Sigmoid colon (tissue), 4 donors: ENCODE measurements around the gene METRNL.

ENCODE experiments used
- EP300 ChIP-seq, 4 donors: sonication (generic); formaldehyde crosslinking; IDR thresholded peaks; one replicate each; pipeline ENCODE4 v1.6.1; 2017; ENCODE audit warnings: antibody characterized with exemption in 4 of 4
- TF ChIP-seq, protein P1 (sequence below), 4 experiments: fragments of 450-650 bp in 3 of 4; fragments of 200-600 bp in 1 of 4; IDR thresholded peaks; one replicate each; pipeline ENCODE4 v1.5.1; 2016 to 2019; ENCODE audit warnings: antibody characterized with exemption in 4 of 4, mild to moderate bottlenecking in 3 of 4, moderate library complexity in 2 of 4

DNA sequence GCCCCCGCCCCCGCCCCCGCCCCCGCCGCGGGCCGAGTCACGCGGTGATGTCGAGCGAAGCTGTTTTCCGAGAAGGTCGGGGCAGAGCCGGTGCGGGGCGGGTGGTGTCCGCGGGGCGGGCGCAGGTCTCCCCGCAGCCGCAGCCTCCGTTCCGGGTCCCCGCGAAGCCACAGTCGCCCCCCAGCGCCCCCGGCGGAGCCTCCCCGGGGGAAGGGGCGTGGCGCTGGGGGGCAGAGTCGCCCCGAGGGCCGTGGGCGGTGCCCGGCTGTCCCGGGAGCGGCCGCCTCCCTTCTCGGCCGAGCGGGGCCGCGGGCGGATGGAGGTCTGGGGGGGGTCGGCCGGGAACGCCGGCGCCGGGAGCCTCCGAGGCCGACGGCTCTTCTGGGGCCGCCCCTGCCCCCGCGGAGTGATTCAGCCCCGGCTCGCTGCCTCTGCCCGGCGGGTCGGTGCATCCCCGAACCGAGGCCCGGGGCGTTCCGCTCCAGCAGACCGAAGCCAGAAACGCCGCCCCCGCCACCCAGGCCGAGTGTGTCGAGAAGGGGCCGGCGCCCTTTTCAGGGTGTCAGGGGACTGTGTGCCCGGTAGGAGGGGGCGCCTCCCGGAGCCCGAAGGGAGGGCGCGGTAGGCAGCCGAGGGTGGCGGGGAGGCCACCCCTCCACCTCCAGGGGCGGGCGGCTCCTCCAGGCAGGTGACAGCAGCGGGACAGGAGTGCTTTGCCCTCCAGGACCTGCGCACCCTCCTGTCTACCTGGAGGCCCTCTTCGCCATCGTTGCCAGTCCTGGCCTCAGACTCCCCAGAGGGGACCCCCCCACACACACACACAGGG lies 1.7 kb downstream of the METRNL start:
- TF ChIP-seq, protein P1, sequence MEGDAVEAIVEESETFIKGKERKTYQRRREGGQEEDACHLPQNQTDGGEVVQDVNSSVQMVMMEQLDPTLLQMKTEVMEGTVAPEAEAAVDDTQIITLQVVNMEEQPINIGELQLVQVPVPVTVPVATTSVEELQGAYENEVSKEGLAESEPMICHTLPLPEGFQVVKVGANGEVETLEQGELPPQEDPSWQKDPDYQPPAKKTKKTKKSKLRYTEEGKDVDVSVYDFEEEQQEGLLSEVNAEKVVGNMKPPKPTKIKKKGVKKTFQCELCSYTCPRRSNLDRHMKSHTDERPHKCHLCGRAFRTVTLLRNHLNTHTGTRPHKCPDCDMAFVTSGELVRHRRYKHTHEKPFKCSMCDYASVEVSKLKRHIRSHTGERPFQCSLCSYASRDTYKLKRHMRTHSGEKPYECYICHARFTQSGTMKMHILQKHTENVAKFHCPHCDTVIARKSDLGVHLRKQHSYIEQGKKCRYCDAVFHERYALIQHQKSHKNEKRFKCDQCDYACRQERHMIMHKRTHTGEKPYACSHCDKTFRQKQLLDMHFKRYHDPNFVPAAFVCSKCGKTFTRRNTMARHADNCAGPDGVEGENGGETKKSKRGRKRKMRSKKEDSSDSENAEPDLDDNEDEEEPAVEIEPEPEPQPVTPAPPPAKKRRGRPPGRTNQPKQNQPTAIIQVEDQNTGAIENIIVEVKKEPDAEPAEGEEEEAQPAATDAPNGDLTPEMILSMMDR (IDR thresholded peaks at IDR 0.05), result no peak
- no peak for TF ChIP-seq EP300 (IDR thresholded peaks at IDR 0.05)
